H1 (cell line): ENCODE measurements around the gene MYLIP. TPM values are rescaled to one million over a fixed set of nuclear protein-coding genes. Genes with fewer than 3 reads are reported as not detected.

ENCODE experiments used
- CTCF ChIA-PET: fragments of 300-600 bp; sonication (Branson Sonifier 250); formaldehyde crosslinking; loops from one replicate; lab custom pipeline; 2021; ENCODE audit not compliant: partially characterized antibody; lab: Charles Lee
- POLR2A ChIA-PET: fragments of 300-600 bp; sonication (Branson Sonifier 250); formaldehyde crosslinking; loops from one replicate; lab custom pipeline; 2021; ENCODE audit warnings: inconsistent platforms; ENCODE audit not compliant: partially characterized antibody; lab: Charles Lee
- DNase-seq, 2 experiments: peaks; one replicate each; pipeline versions ENCODE4 v3.0.0 to v3.0.0-alpha.2; 2010 to 2022; ENCODE audit warnings: low spot score in 2 of 2, low read depth in 1 of 2, mixed read lengths in 1 of 2
- FAIRE-seq: peaks from 2 replicates; lab custom pipeline; 2011; peaks lifted over from hg19 to GRCh38; lab: Jason Lieb, UNC
- H2AFZ ChIP-seq: 2 replicates; pipeline ENCODE4 v1.8.1; 2012; ENCODE audit warnings: low read length, inconsistent platforms
- H2AK5ac ChIP-seq: 2 replicates; pipeline ENCODE4 v1.6.1; 2013; ENCODE audit warnings: low read depth, low read length
- H2BK120ac ChIP-seq: replicated peaks from 2 replicates; pipeline ENCODE3; 2013; ENCODE audit warnings: low read depth, low read length, inconsistent platforms
- H2BK12ac ChIP-seq: 2 replicates; pipeline ENCODE4 v1.6.1; 2013; ENCODE audit warnings: low read depth, low read length
- H2BK15ac ChIP-seq: 2 replicates; pipeline ENCODE4 v1.6.1; 2013; ENCODE audit warnings: low read length
- H2BK20ac ChIP-seq: 2 replicates; pipeline ENCODE4 v1.6.1; 2013; ENCODE audit warnings: low read length
- H2BK5ac ChIP-seq: 2 replicates; pipeline ENCODE4 v1.6.1; 2013; ENCODE audit warnings: low read depth, low read length
- H3K14ac ChIP-seq: 2 replicates; pipeline ENCODE4 v1.6.1; 2013; ENCODE audit warnings: inconsistent platforms; ENCODE audit not compliant: insufficient read length
- H3K18ac ChIP-seq: 2 replicates; pipeline ENCODE4 v1.6.1; 2013; ENCODE audit warnings: low read length; ENCODE audit errors: extremely low read depth
- H3K23ac ChIP-seq: 2 replicates; pipeline ENCODE4 v1.6.1; 2013; ENCODE audit warnings: inconsistent platforms; ENCODE audit not compliant: insufficient read length
- H3K23me2 ChIP-seq: 2 replicates; pipeline ENCODE4 v1.6.1; 2013; ENCODE audit warnings: low read depth, low read length
- H3K27ac ChIP-seq: 2 replicates; pipeline ENCODE4 v1.6.1; 2011; ENCODE audit warnings: low read depth, low read length, inconsistent platforms
- H3K27me3 ChIP-seq, 4 experiments: replicated peaks in 1 of 4; 1 replicate in 1 of 4; 2 replicates in 3 of 4; pipeline versions ENCODE4 v1.6.1 to v1.8.1; 2011 to 2013; ENCODE audit warnings: low read length in 3 of 4, mild to moderate bottlenecking in 3 of 4, inconsistent platforms in 2 of 4, mixed read lengths in 2 of 4, moderate library complexity in 1 of 4; ENCODE audit not compliant: control insufficient read depth in 3 of 4, insufficient read depth in 3 of 4; ENCODE audit errors: extremely low read depth in 1 of 4
- H3K36me3 ChIP-seq, 4 experiments: 2 replicates each; pipeline versions ENCODE4 v1.6.1 to v1.8.1; 2011 to 2013; ENCODE audit warnings: mild to moderate bottlenecking in 4 of 4, low read length in 3 of 4, moderate library complexity in 2 of 4, control low read depth in 1 of 4, inconsistent platforms in 1 of 4; ENCODE audit not compliant: insufficient read depth in 4 of 4, control insufficient read depth in 2 of 4
- H3K4ac ChIP-seq: replicated peaks from 2 replicates; pipeline ENCODE3; 2013; ENCODE audit warnings: low read length, low read depth, mixed read lengths, inconsistent platforms; ENCODE audit not compliant: insufficient read length
- H3K4me1 ChIP-seq, 4 experiments: replicated peaks in 1 of 4; 1 replicate in 1 of 4; 2 replicates in 3 of 4; pipeline versions ENCODE4 v1.6.1 to v1.8.1; 2011 to 2013; ENCODE audit warnings: low read length in 3 of 4, inconsistent platforms in 2 of 4, mixed read lengths in 1 of 4; ENCODE audit not compliant: insufficient read depth in 4 of 4, control insufficient read depth in 3 of 4
- H3K4me2 ChIP-seq, 2 experiments: 2 replicates each; pipeline versions ENCODE4 v1.6.1 to v1.8.1; 2011 to 2013; ENCODE audit warnings: low read depth in 2 of 2, low read length in 2 of 2, control low read depth in 1 of 2, inconsistent platforms in 1 of 2, mild to moderate bottlenecking in 1 of 2; ENCODE audit not compliant: insufficient read depth in 1 of 2
- H3K4me3 ChIP-seq, 4 experiments: fragments of 200-600, 300-600 bp in 1 of 4; sonication (generic), shearing (Covaris generic), sonication (Bioruptor Twin) in 1 of 4; 2 replicates each; pipeline versions ENCODE4 v1.5.1 to v1.8.1; 2011 to 2016; ENCODE audit warnings: low read length in 4 of 4, low read depth in 3 of 4, control low read depth in 2 of 4, inconsistent platforms in 2 of 4, mild to moderate bottlenecking in 2 of 4, mixed read lengths in 1 of 4, moderate library complexity in 1 of 4; ENCODE audit not compliant: insufficient read depth in 2 of 4; ENCODE audit errors: extremely low read depth in 1 of 4
- H3K56ac ChIP-seq: replicated peaks from 2 replicates; pipeline ENCODE3; 2013; ENCODE audit warnings: low read depth, mild to moderate bottlenecking, mixed read lengths, low read length, inconsistent platforms; ENCODE audit not compliant: insufficient read length
- H3K79me1 ChIP-seq: 2 replicates; pipeline ENCODE4 v1.6.1; 2013; ENCODE audit warnings: low read depth, low read length, control low read depth
- H3K79me2 ChIP-seq, 2 experiments: 2 replicates each; pipeline versions ENCODE4 v1.6.1 to v1.8.1; 2012 to 2013; ENCODE audit warnings: low read length in 2 of 2, mild to moderate bottlenecking in 2 of 2, inconsistent platforms in 1 of 2; ENCODE audit not compliant: insufficient read depth in 2 of 2, control insufficient read depth in 1 of 2
- H3K9ac ChIP-seq, 4 experiments: replicated peaks in 1 of 4; 1 replicate in 1 of 4; 2 replicates in 3 of 4; pipeline versions ENCODE4 v1.6.1 to v1.8.1; 2011 to 2013; ENCODE audit warnings: low read depth in 3 of 4, low read length in 3 of 4, control low read depth in 2 of 4, mild to moderate bottlenecking in 2 of 4, moderate library complexity in 2 of 4, inconsistent platforms in 1 of 4; ENCODE audit errors: extremely low read depth in 1 of 4
- H3K9me3 ChIP-seq, 2 experiments: 2 replicates each; pipeline versions ENCODE4 v1.6.1 to v1.8.1; 2012 to 2013; ENCODE audit warnings: mild to moderate bottlenecking in 2 of 2, moderate library complexity in 2 of 2, control low read depth in 1 of 2, inconsistent platforms in 1 of 2, low read depth in 1 of 2, low read length in 1 of 2, mixed read lengths in 1 of 2; ENCODE audit not compliant: insufficient read depth in 2 of 2
- H4K20me1 ChIP-seq, 2 experiments: replicated peaks in 1 of 2; 2 replicates each; pipeline versions ENCODE3 to v1.8.1; 2011 to 2013; ENCODE audit warnings: inconsistent platforms in 2 of 2, low read length in 2 of 2, mild to moderate bottlenecking in 1 of 2; ENCODE audit not compliant: insufficient read depth in 2 of 2, control insufficient read depth in 1 of 2
- H4K5ac ChIP-seq: 2 replicates; pipeline ENCODE4 v1.6.1; 2013; ENCODE audit warnings: low read length, low read depth, mixed read lengths, inconsistent platforms; ENCODE audit not compliant: insufficient read length
- H4K8ac ChIP-seq: 2 replicates; pipeline ENCODE4 v1.8.0; 2013; ENCODE audit warnings: mild to moderate bottlenecking, moderate library complexity, low read length, inconsistent platforms; ENCODE audit not compliant: insufficient read depth; ENCODE audit errors: extremely low read depth
- H4K91ac ChIP-seq: replicated peaks from 2 replicates; pipeline ENCODE3; 2013; ENCODE audit warnings: low read length, mixed read lengths, inconsistent platforms; ENCODE audit not compliant: insufficient read length
- CHD2 ChIP-seq: IDR thresholded peaks from 2 replicates; pipeline ENCODE4 v1.6.1; 2012; ENCODE audit warnings: low read length, improper control_type of control experiment
- CREB1 ChIP-seq: IDR thresholded peaks from 2 replicates; pipeline ENCODE4 v1.6.1; 2012; ENCODE audit warnings: inconsistent platforms
- CTBP2 ChIP-seq: IDR thresholded peaks from 2 replicates; pipeline ENCODE4 v1.7.0; 2011; ENCODE audit warnings: borderline replicate concordance, mild to moderate bottlenecking, moderate library complexity, mixed read lengths, low read length; ENCODE audit not compliant: insufficient read depth, insufficient read length
- EGR1 ChIP-seq: IDR thresholded peaks from 2 replicates; pipeline ENCODE4 v1.6.1; 2011; ENCODE audit warnings: low read depth, low read length, borderline replicate concordance
- EZH2 ChIP-seq: fragments of 200-600 bp; sonication (generic); IDR thresholded peaks from 2 replicates; pipeline ENCODE4 v1.7.1; 2012; ENCODE audit warnings: low read depth, mild to moderate bottlenecking, moderate library complexity, low read length, inconsistent platforms; ENCODE audit not compliant: severe bottlenecking
- GTF2F1 ChIP-seq: IDR thresholded peaks from 2 replicates; pipeline ENCODE4 v1.6.1; 2012; ENCODE audit warnings: low read depth, low read length, improper control_type of control experiment, borderline replicate concordance
- HDAC6 ChIP-seq: IDR thresholded peaks from one replicate; pipeline ENCODE4 v1.7.1; 2012; ENCODE audit warnings: low read depth, mild to moderate bottlenecking, inconsistent platforms, low read length, moderate library complexity
- JUND ChIP-seq: IDR thresholded peaks from 2 replicates; pipeline ENCODE4 v1.6.1; 2011; ENCODE audit warnings: mild to moderate bottlenecking, improper control_type of control experiment, low read length
- KDM4A ChIP-seq: IDR thresholded peaks from one replicate; pipeline ENCODE4 v1.7.1; 2012; ENCODE audit warnings: low read depth, mild to moderate bottlenecking, moderate library complexity, low read length, inconsistent platforms; ENCODE audit not compliant: severe bottlenecking
- RBBP5 ChIP-seq: IDR thresholded peaks from 2 replicates; pipeline ENCODE4 v1.7.1; 2012; ENCODE audit warnings: low read depth, mild to moderate bottlenecking, inconsistent platforms, low read length, moderate library complexity, borderline replicate concordance
- RFX5 ChIP-seq: IDR thresholded peaks from 2 replicates; pipeline ENCODE4 v1.6.1; 2011; ENCODE audit warnings: low read depth, low read length, improper control_type of control experiment, borderline replicate concordance
- SAP30 ChIP-seq: fragments of 300-600 bp; sonication (generic); IDR thresholded peaks from 2 replicates; pipeline ENCODE4 v1.7.1; 2012; ENCODE audit warnings: low read length, moderate library complexity, mild to moderate bottlenecking, inconsistent platforms; ENCODE audit not compliant: insufficient read depth, insufficient replicate concordance
- SP2 ChIP-seq: IDR thresholded peaks from 2 replicates; pipeline ENCODE4 v1.6.1; 2012; ENCODE audit warnings: mild to moderate bottlenecking, low read length, inconsistent platforms
- SUZ12 ChIP-seq: fragments of 200-600 bp; sonication (generic); IDR thresholded peaks from 2 replicates; pipeline ENCODE4 v1.6.1; 2012; ENCODE audit warnings: mild to moderate bottlenecking, inconsistent platforms, low read length, moderate library complexity, mixed read lengths
- TEAD4 ChIP-seq: IDR thresholded peaks from 2 replicates; pipeline ENCODE4 v1.6.1; 2012; ENCODE audit warnings: low read depth, low read length, inconsistent platforms, mixed read lengths
- WGBS, 2 experiments: shearing (Covaris generic) in 1 of 2; methylation state at CpG; one replicate each; pipeline versions ENCODE4 v1.1.6 to v1.1.7; 2013 to 2015; ENCODE audit warnings: low lambda C conversion rate in 2 of 2, mixed read lengths in 2 of 2, inconsistent platforms in 1 of 2, low coverage in 1 of 2, missing lambda C conversion rate in 1 of 2; ENCODE audit not compliant: insufficient replicate concordance in 2 of 2, insufficient coverage in 1 of 2, insufficient read length in 1 of 2; ENCODE audit errors: extremely low coverage in 1 of 2, missing lambda C conversion rate in 1 of 2; 5-methylcytosine and 5-hydroxymethylcytosine counted together
- polyA plus RNA-seq, 7 experiments: library from polyadenylated mRNA; depleted of rRNA in 3 of 7; stranded (reverse) in 5 of 7; unstranded in 2 of 7; fragments of >200 nt in 5 of 7; fragments of 200-250 nt in 2 of 7; gene quantifications; 1 replicate in 5 of 7; 2 replicates in 1 of 7; 4 replicates in 1 of 7; pipeline versions ENCODE4 v1.2.1 to v1.2.3, GENCODE V29; 2011 to 2013; ENCODE audit warnings: missing spikeins in 2 of 7, mixed read lengths in 2 of 7
- total RNA-seq: library from RNA; stranded (reverse); fragmentation: NEBNext Ultra II Directional; extraction: Animal tissue kit (Norgen Biotek cat#: 25700); gene quantifications from 2 replicates; pipeline ENCODE4 v1.2.1, GENCODE V29; 2021

The MYLIP gene
- total and polyA plus RNA-seq, 2 of the 8 experiments (the other 6 are each of a cell fraction or from before 2014, with no cell fraction given): 21.1 to 26.9 TPM

DNA sequence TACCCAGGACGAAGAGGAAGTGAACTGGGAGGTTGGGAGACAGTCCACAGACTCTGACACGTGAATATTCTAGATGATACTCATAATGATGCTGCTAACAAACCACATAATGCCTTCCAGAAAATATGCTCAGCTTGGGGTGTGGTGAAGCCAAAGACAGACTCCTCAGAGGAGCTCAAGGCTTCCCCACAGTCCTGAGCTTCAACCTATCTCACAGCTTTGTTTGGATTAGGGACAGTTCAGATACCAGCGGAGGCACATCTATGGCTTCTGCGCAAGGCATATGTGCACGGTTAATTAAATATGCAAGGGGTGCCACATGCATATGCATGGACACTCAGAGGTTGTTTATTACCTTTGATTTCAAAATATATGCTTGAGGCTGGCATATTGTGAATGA is 30.7 kb upstream of the MYLIP start:
- Histone ChIP-seq H3K79me1 (no peaks in the 10 kb centered on the region), H4K8ac (no peak overlapping the region), H3K27ac (no peak overlapping the region), H3K27me3 (no peaks in the 10 kb centered on the region), H3K56ac (no peak overlapping the region), H3K4me1 (no peaks in the 10 kb centered on the region), H2AK5ac (no peak overlapping the region), H4K91ac (no peak overlapping the region), H2AFZ (no peak overlapping the region), H3K14ac (no peak overlapping the region), H3K79me2 (no peaks in the 10 kb centered on the region), H2BK20ac (no peak overlapping the region), H3K23ac (no peak overlapping the region), H3K4me2 (no peak overlapping the region), H2BK15ac (no peak overlapping the region), H3K4ac (no peak overlapping the region), H2BK12ac (no peak overlapping the region), H3K36me3 (no peaks in the 10 kb centered on the region), H3K18ac (no peak overlapping the region), H3K9ac (no peak overlapping the region), H2BK120ac (no peak overlapping the region), H3K4me3 (no peak overlapping the region), H2BK5ac (no peak overlapping the region), H3K9me3 (0 out of 4 replicates have a peak, but pooled peaks cover 0 to 2% of the 10 kb centered on the region in 2 experiments), H4K20me1 (no peaks in the 10 kb centered on the region), H3K23me2 (no peaks in the 10 kb centered on the region), H4K5ac (no peak overlapping the region)
- POLR2A ChIA-PET: interaction anchor here (0.7 to 1.7 kb wide), 2 partner anchors 31 to 191 kb away, joined by 3 to 6 read pairs; partner anchors contain the start of gene MYLIP
- CTCF ChIA-PET: interaction anchor here (0.6 kb wide), 1 partner anchor 1123 kb away, joined by 3 read pairs; no protein-coding TSS in a partner anchor
- WGBS, 2 experiments: 91% methylated on average over 5 of the region's 5 CpGs; no CpG with 5 or more reads in 1 of the 2 experiments
- no peak for FAIRE-seq
- no peak for DNase-seq
- TF ChIP-seq TEAD4 (no peak), SP2 (no peak), HDAC6 (no peak), RBBP5 (no peak), EGR1 (no peak), EZH2 (no peak), JUND (no peak), CHD2 (no peak), RFX5 (no peak), GTF2F1 (no peak), CTBP2 (no peak), KDM4A (no peak), SUZ12 (no peak), SAP30 (no peak), CREB1 (no peak)
